NCI-H1048 (cell line): ENCODE results near the gene LRRC58.
"Not testable (repeated sequence)": the region's sequence is repeated elsewhere in the genome, so short reads cannot be mapped to it uniquely, and the experiment has no call there.

Source experiments
- DNase-seq: peaks from one replicate; lab custom pipeline; 2025; lab: John Stamatoyannopoulos, UW

LRRC58 gene

GRCh38 chr3:120339362-120339761 lies 9.8 kb downstream of the LRRC58 start:
- no peak for DNase-seq

GRCh38 chr3:120338517-120338916 lies 10.6 kb downstream of the LRRC58 start:
- no peak for DNase-seq

DNA sequence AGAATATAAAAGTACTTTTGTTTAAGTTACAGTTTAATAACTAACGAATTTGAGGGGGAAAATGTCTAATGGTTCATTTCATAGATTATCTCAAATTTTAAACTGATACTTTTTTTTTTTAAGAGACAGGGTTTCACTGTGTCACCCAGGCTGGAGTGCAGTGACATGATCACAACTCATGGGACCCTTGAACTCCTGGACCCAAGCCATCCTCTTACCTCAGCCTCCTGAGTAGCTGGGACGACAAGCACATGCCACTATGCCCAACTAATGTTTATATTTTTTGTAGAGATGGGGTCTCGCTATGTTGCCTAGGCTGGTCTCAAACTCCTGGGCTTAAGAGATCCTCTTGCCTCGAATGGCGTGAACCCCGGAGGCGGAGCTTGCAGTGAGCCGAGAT lies 16.5 kb downstream of the LRRC58 start:
- DNase-seq: no peak

GRCh38 chr3:120331076-120331475 lies 18.1 kb downstream of the LRRC58 start:
- DNase-seq: no peak

DNA sequence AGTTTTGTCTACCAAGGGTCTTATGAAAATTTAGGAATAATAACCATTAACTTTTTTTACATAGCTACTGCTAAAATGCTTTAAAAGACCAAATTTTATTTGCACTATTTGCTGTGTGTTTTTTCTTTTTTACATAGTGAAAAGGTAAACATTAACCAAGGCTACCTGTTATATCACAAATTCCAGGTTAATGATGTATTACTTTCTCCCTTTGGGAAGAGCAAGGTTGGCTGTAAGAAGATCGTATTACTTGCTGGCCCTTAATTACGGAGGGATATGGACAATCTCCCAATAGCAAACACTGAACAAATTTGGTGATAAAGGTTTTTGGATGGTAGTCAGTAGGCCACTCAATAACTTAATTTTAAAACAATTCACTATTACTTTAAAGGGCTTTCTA lies 22.4 kb downstream of the LRRC58 start:
- DNase-seq: no peak

GRCh38 chr3:120324190-120324589 lies 25.0 kb downstream of the LRRC58 start:
- no peak for DNase-seq

DNA sequence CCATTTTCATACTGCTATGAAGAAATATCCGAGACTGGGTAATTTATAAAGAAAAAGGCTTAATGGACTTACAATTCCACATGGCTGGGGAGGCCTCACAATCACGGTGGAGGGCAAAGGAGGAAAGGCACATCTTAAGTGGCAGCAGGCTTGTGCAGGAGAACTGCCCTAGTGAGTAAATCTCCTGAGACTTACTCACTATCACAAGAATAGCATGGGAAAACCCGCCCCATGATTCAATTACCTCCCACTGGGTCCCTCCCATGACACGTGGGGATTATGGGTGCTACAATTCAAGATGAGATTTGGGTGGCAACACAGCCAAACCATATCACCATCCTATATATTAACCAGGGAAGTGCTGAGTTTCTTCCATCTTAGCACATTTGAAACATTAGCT lies 25.4 kb downstream of the LRRC58 start:
- not testable (repeated sequence) for DNase-seq

DNA sequence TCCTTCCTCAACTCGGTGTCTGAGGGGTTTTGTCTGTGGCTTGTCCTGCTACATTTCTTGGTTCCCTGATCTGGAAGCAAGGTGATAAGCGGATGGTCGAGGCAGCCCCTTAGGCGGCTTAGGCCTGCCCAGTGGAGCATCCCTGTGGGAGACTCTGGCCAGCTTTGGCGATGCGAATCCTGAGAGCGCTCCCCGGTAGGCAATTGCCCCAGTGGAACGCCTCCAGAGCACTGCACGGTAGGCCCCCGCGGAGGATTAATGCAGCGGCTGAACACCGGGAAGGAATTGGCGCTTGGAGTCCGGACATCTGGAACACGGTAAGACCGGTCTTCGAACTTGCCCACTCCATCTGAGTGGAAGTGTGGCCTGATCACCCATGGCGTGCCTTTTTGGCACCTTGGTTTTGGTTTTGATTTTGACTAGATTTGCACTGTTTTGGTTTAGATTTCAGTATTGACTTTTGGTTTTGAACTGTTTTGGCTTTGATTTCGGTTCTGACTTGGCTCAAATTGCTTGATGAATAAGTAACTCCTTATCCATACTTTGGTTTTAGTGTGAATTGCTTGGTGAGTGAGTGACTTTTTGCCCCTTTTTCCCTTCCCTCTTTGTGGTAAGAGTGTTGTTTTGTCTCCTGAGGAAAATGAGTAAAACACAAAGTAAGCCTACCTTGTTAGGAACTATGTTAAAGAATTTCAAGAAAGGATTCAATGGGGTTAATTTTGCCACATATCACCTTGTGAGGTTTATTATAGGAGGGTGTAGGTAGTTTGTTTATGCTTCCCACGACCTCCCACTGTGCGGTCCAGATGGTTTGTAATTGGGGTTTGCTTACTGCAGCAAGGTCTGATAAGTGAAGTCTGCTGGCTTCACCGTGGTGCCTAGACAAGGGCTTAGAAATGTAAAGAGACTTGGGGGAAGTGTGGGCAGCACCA lies 37.0 kb downstream of the LRRC58 start:
- no peak for DNase-seq

DNA sequence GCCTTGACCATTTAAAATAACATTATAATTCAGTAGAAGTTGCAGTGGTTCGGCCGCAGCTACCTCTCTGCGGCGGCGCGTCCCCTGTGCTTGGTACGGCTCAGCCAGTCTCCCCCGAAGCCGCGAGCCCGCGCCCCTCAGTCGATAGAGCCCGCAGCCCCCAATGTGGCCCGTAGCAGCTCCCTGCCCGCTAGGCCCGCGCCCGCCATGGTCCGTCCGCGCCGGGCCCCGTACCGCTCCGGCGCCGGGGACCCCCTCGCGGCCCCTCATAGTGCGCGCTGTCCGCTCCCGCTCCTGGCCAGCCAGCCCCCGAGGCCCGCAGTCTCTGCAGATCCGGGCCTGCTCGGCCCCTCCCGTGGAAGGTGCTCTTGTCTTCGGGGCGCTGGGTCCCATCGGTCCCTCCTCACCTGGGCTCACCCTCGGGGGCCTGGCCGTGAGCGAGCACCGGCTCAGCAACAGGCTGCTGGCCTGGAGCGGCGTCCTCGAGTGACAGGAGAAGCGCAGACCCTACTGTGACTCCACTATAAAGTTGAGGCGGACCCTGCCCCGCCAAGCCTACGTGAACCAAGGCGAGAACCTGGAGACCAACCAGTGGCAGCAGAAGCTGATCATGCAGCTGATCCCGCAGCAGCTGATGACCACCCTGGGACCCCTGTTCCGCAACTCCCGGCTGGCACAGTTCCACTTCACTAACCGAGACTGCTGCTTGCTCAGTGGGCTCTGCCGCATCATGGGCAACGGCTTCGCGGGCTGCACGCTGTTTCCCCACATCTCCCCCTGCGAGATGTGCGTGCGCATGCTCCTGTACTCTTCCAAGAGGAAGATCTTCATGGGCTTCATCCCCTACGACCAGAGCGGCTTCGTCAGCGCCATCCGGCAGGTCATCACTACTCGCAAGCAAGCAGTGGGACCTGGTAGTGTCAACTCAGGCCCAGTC lies 42.4 kb downstream of the LRRC58 start:
- no peak for DNase-seq

GRCh38 chr3:120304616-120305015 lies 44.5 kb downstream of the LRRC58 start:
- DNase-seq: no peak

DNA sequence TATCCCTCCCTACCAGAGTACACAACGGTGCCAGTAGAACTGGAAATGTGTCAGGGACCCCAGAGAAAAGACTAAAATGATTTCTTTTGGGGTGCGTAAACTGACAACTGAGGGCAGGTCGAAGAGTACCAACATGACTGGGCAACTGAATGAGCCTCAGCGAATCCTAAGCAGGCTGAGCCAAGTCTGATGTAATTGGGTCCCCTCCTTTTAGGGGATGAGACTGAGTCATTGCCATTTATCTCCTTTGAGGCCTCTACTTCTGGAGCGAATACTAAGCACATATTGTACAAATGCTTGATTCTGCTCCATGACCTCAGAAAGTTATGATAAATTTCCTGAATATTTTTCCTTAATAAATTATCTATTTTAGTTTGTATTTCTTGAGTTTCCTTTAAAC lies 46.8 kb downstream of the LRRC58 start:
- DNase-seq: no peak

GRCh38 chr3:120300971-120301370 lies 48.2 kb downstream of the LRRC58 start:
- DNase-seq: no peak

GRCh38 chr3:120299403-120299802 lies 49.8 kb downstream of the LRRC58 start:
- no peak for DNase-seq

- no peak for DNase-seq
These were observed 50.2 kb downstream of the LRRC58 start for GRCh38 chr3:120298996-120299395.

GRCh38 chr3:120291552-120291951 lies 57.6 kb downstream of the LRRC58 start:
- not testable (repeated sequence) for DNase-seq

DNA sequence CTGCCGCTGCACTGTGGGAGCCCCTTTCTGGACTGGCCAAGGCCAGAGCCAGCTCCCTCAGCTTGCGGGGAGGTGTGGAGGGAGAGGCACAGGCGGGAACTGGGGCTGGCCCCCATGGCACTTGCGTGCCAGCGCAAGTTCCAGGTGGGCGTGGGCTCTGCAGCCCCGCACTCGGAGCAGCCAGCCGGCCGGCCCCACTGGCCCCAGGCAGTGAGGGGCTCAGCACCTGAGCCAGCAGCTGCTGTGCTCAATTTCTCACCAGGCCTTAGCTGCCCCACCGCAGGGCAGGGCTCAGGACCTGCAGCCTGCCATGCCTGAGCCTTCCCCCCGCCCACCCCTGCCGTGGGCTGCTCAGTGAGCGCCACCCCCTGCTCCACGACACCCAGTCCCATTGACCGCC lies 59.5 kb downstream of the LRRC58 start:
- DNase-seq: no peak

DNA sequence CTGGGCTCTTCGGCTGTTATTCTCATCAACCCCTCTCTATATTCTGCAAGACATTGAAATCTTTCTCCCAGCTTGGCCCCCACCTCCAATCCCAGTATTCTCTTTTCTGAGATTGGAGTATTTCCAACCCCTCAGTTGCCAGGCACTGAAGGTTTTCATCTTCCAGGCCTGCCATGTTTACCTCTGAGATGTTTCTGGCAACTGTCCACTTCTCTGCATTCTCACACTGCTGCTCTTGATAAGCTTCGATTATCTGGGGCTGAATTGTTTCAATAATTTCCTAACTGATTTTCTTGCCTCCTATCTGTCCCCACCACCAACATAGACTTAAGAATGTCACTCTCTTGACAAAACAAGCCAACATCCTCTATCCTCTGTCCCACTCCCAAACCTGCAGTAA lies 62.7 kb downstream of the LRRC58 start:
- DNase-seq: no peak

DNA sequence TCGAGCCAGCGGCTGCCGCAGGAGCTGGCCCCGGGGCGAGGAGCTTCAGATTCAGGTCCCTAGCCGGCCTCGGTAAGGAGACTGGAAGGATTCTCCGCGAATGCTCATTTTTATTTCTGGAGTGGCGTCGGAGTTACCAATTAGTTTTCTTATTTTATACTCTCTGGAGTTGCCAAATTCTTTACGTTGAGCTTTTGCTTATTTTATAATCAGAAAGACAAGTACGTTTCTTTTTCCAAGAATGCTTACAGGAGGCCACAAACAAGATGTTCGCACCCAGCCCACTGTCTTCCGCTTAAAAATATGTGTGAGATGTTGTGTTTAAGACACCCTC lies 63.7 kb downstream of the LRRC58 start:
- DNase-seq: no peak

DNA sequence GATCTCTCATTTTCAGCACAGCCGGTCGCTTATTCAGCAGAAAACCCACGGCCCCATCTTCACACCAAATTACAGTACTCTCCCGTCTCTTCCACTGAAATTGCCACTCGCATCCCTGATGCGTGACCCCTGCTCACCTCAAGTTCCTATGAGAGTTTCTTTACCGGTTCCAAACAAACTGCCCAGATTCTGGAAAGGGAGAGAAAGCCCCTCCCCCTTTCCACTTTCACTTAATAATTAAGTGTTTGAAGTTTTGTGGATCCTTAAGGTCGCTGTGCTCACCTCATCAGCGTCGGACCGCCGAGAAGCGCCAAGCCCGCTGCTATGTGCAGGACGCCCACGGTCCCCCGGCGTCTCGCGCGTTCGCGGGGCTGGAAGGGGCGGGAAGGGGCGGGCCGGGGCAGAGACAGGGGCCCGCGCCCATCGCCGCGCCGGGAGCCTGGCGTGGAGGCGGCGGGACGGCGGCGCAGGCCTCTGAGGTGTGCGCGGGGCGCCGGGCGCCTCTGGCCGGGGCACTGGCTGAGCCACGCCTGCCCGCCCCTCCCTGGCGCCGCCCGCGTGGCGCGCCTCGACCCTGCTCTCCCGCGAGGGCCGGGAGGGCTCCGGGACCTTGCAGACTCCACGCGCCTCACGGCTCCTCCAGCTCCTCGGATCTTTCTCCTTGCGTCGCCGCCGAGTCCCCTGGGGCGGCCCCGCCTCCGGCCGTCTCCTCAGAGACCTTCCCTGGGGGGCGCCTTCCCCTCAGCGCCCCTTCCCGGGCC lies 64.2 kb downstream of the LRRC58 start, which contains the start of gene GPR156:
Gene GPR156 (minus strand): TSS at position 476 of the 761 bp plus-strand sequence. CDS start 41,124 bp downstream, outside the sequence.
- no peak for DNase-seq

DNA sequence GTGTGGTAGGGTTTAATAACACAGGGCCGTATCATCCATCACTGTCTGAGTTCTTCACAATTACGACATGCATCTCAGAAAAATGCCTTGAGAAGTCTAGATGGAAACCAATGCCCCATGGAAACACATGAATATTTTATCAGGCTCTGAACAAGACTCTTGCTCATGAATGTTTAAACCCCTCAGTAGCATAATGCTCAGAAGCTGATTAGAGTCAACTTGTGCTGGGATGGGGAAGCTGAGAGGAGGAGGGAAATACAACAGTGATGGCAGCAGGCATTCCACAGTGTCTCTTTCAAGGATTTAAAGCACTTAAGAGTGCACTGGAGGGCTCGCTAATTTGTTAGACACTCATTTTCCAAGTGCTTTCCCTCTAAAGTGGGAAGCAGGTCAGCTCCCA lies 67.9 kb downstream of the LRRC58 start:
- DNase-seq: no peak

DNA sequence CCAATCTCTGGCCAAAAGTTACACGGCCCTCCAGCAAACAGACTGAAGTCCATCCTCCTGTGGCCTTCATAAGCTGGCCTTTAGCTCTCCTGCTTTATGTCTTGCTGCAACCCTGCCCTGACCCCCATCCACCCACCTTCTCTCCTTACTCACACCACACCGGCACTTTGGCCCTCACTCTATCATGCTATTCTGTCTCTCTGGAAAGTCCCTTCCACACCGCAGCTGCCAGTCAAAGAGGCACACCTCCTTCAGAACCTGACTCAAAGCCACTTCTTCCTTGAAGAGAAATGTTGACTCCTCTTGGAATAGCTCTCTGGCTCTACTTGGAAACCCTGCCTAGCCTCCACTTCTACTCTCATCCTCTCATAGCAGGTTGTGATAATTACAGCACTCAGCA lies 68.6 kb downstream of the LRRC58 start:
- no peak for DNase-seq

- DNase-seq: no peak
These were observed 69.1 kb downstream of the LRRC58 start for GRCh38 chr3:120280026-120280425.
